ENCODE measurements around the gene CREB5. TPM values are rescaled to one million over a fixed set of nuclear protein-coding genes. Genes with fewer than 3 reads are reported as not detected.

Gene CREB5
- total and polyA plus RNA-seq, 11 donors, result 7.6 to 38.7 (median 15.2) TPM

DNA sequence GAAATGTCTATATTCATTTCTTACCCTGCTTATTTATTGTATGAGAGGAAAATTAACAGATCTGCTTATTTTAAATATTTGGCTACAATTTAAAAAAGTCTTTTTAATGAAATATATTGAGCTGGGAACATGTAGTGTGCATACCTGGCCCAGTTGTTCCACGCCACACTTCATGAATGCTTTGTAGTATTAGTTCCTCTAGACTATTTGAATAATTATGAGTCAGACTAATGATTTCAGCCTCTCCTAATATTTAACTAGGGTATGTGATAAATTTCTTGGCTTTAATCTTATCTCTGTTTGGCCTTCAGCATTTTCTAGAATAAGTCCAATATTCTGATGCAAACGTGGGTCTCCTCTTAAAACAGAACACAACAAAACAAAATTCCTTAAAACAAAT is 226.6 kb downstream of the CREB5 start:
- WGBS, 4 donors, result 91 to 95% (median 92%) methylated on average over 2 of the region's 2 CpGs
- Histone ChIP-seq H3K4me1 (peaks cover 0 to 17% (median 2%) of the 10 kb centered on the region in 12 donors), H3K27me3 (no peaks in the 10 kb centered on the region), H3K27ac (no peak overlapping the region), H3K9me3 (no peaks in the 10 kb centered on the region), H3K36me3 (no peaks in the 10 kb centered on the region), H3K4me3 (no peak overlapping the region)
- intact Hi-C loops (cut with DNase I), result loop anchor here in 2 of 10 donors (10.0 kb wide), 2 partner anchors 206 to 216 kb away; no protein-coding TSS in a partner anchor
- no peak for DNase-seq
- TF ChIP-seq POLR2A (IDR thresholded peaks at IDR 0.05) (no peak), CTCF (IDR thresholded peaks at IDR 0.05) (no peak)
- no peak for ATAC-seq

- ATAC-seq (no peak), DNase-seq (no peak)
- WGBS, 4 donors, result 90 to 98% (median 97%) methylated on average over 2 of the region's 2 CpGs
- H3K4me3 ChIP-seq, result no peak overlapping the region
- no peak overlapping the region for H3K27ac ChIP-seq
- intact Hi-C loops (cut with DNase I), result no loop called here
- no peaks in the 10 kb centered on the region for H3K36me3 ChIP-seq
- H3K9me3 ChIP-seq, result no peaks in the 10 kb centered on the region
- H3K4me1 ChIP-seq, result peaks cover 0 to 18% (median 2%) of the 10 kb centered on the region in 12 donors
- TF ChIP-seq POLR2A (IDR thresholded peaks at IDR 0.05), result no peak
- no peak for TF ChIP-seq CTCF (IDR thresholded peaks at IDR 0.05)
- H3K27me3 ChIP-seq, result no peaks in the 10 kb centered on the region
Observed at GRCh38 chr7:28640001-28640400, 227.7 kb downstream of the CREB5 start.

- TF ChIP-seq CTCF (IDR thresholded peaks at IDR 0.05) (no peak), POLR2A (IDR thresholded peaks at IDR 0.05) (no peak)
- intact Hi-C loops (cut with DNase I), result no loop called here
- no peak for DNase-seq
- Histone ChIP-seq H3K36me3 (no peaks in the 10 kb centered on the region), H3K27me3 (no peaks in the 10 kb centered on the region), H3K4me3 (no peak overlapping the region), H3K9me3 (no peaks in the 10 kb centered on the region), H3K4me1 (peaks cover 0 to 18% (median 4%) of the 10 kb centered on the region in 12 donors), H3K27ac (no peak overlapping the region)
- no peak for ATAC-seq
- 76 to 83% (median 80%) methylated on average over 11 of the region's 11 CpGs for WGBS, 4 donors
Observed at GRCh38 chr7:28641752-28642545, 229.6 kb downstream of the CREB5 start.

- H3K27me3 ChIP-seq, result no peaks in the 10 kb centered on the region
- DNase-seq, result no peak
- WGBS, 4 donors, result 55 to 71% (median 59%) methylated on average over 1 of the region's 1 CpG
Observed at GRCh38 chr7:28643188-28643569, 230.9 kb downstream of the CREB5 start.

More at GRCh38 chr7:28643188-28643569, 230.9 kb downstream of the CREB5 start:
- Histone ChIP-seq H3K4me1 (peaks cover 0 to 18% (median 4%) of the 10 kb centered on the region in 12 donors), H3K4me3 (no peak overlapping the region), H3K36me3 (no peaks in the 10 kb centered on the region), H3K9me3 (no peaks in the 10 kb centered on the region), H3K27ac (no peak overlapping the region)
- TF ChIP-seq POLR2A (IDR thresholded peaks at IDR 0.05), result no peak
- no peak for TF ChIP-seq CTCF (IDR thresholded peaks at IDR 0.05)
- ATAC-seq, result no peak
- intact Hi-C loops (cut with DNase I), result no loop called here
